Stimulated activated CD8-positive, alpha-beta memory T cell treated with anti-CD3 and anti-CD28 coated beads, Interleukin-12 subunit alpha, Interleukin-12 subunit beta, amount 100 ng/mL, for 24 hours (primary cell): Measurements from ENCODE around the gene CDH12.
"Not testable (repeated sequence)": the region's sequence is repeated elsewhere in the genome, so short reads cannot be mapped to it uniquely, and the experiment has no call there.

ENCODE experiments used
- DNase-seq: peaks from one replicate; pipeline ENCODE4 v3.0.0-alpha.2; 2020; ENCODE audit errors: extremely low read depth

The CDH12 gene

GRCh38 chr5:22852807-22853660, at the start of gene CDH12:
TSS of gene CDH12 (minus strand) at chr5:22853344.
- DNase-seq, result no peak

- no peak for DNase-seq
These were observed 48.7 kb upstream of the CDH12 start for GRCh38 chr5:22901885-22902284.

- DNase-seq, result no peak
These were observed 47.7 kb upstream of the CDH12 start for GRCh38 chr5:22900801-22901310.

GRCh38 chr5:22899341-22899740, 46.2 kb upstream of the CDH12 start:
- no peak for DNase-seq

- no peak for DNase-seq
These were observed 43.0 kb upstream of the CDH12 start for GRCh38 chr5:22896152-22896551.

- DNase-seq, result no peak
These were observed 39.3 kb upstream of the CDH12 start for GRCh38 chr5:22892441-22892840.

GRCh38 chr5:22889720-22890119, 36.6 kb upstream of the CDH12 start:
- no peak for DNase-seq

GRCh38 chr5:22887566-22887965, 34.4 kb upstream of the CDH12 start:
- DNase-seq, result no peak

GRCh38 chr5:22858911-22859310, 5.8 kb upstream of the CDH12 start:
- DNase-seq, result not testable (repeated sequence)

GRCh38 chr5:22855824-22856223, 2.7 kb upstream of the CDH12 start:
- no peak for DNase-seq

- no peak for DNase-seq
These were observed 2.2 kb downstream of the CDH12 start for GRCh38 chr5:22850981-22851380.

- no peak for DNase-seq
These were observed 6.5 kb downstream of the CDH12 start for GRCh38 chr5:22846693-22847092.

- DNase-seq, result no peak
These were observed 8.5 kb downstream of the CDH12 start for GRCh38 chr5:22844636-22845035.

GRCh38 chr5:22844155-22844554, 9.0 kb downstream of the CDH12 start:
- DNase-seq, result no peak

GRCh38 chr5:22842574-22842973, 10.6 kb downstream of the CDH12 start:
- no peak for DNase-seq

GRCh38 chr5:22837803-22838202, 15.3 kb downstream of the CDH12 start:
- DNase-seq, result no peak

- DNase-seq, result no peak
These were observed 17.5 kb downstream of the CDH12 start for GRCh38 chr5:22835686-22836085.

GRCh38 chr5:22793463-22793862, 59.7 kb downstream of the CDH12 start:
- DNase-seq, result no peak

- DNase-seq, result no peak
These were observed 65.3 kb downstream of the CDH12 start for GRCh38 chr5:22787807-22788206.

GRCh38 chr5:22787398-22787797, 65.7 kb downstream of the CDH12 start:
- DNase-seq, result no peak

GRCh38 chr5:22780756-22781155, 72.4 kb downstream of the CDH12 start:
- DNase-seq, result no peak

- no peak for DNase-seq
These were observed 73.6 kb downstream of the CDH12 start for GRCh38 chr5:22779499-22779898.

- no peak for DNase-seq
These were observed 76.9 kb downstream of the CDH12 start for GRCh38 chr5:22776285-22776684.

GRCh38 chr5:22774214-22774613, 78.9 kb downstream of the CDH12 start:
- DNase-seq, result not testable (repeated sequence)
